Hepatocyte (in vitro differentiated cells): ENCODE measurements around the gene NXPE1. TPM values are rescaled to one million over a fixed set of nuclear protein-coding genes. Genes with fewer than 3 reads are reported as not detected.
A peak's percentile ranks its signal among the peaks of the same experiment; 100 is the strongest.
"Not testable (repeated sequence)": the region's sequence is repeated elsewhere in the genome, so short reads cannot be mapped to it uniquely, and the experiment has no call there.

Experiments
- DNase-seq: peaks from one replicate; pipeline ENCODE4 v3.0.0-alpha.2; 2016; ENCODE audit warnings: low spot score
- H2AFZ ChIP-seq: fragments of 200-600 bp; sonication (generic); 2 replicates; pipeline ENCODE4 v1.6.0; 2016; ENCODE audit warnings: antibody characterized with exemption, mild to moderate bottlenecking
- H3K27ac ChIP-seq: fragments of 200-600 bp; sonication (generic); 2 replicates; pipeline ENCODE4 v1.5.1; 2016; ENCODE audit warnings: mild to moderate bottlenecking
- H3K27me3 ChIP-seq: fragments of 200-600 bp; sonication (generic); 2 replicates; pipeline ENCODE4 v1.6.1; 2016
- H3K36me3 ChIP-seq: fragments of 200-600 bp; sonication (generic); replicated peaks from 2 replicates; pipeline ENCODE4 v1.5.1; 2016; ENCODE audit warnings: low read depth; ENCODE audit not compliant: insufficient read depth
- H3K4me1 ChIP-seq: fragments of 200-600 bp; sonication (generic); 2 replicates; pipeline ENCODE4 v1.5.1; 2016; ENCODE audit warnings: mild to moderate bottlenecking, moderate library complexity; ENCODE audit not compliant: insufficient read depth
- H3K4me2 ChIP-seq: fragments of 200-600 bp; sonication (generic); 2 replicates; pipeline ENCODE4 v1.6.0; 2016
- H3K4me3 ChIP-seq: fragments of 200-600 bp; sonication (generic); 2 replicates; pipeline ENCODE4 v1.5.1; 2016; ENCODE audit warnings: mild to moderate bottlenecking
- H3K79me2 ChIP-seq: fragments of 200-600 bp; sonication (generic); 2 replicates; pipeline ENCODE4 v1.6.0; 2017; ENCODE audit warnings: mild to moderate bottlenecking
- H3K9me2 ChIP-seq: fragments of 200-600 bp; sonication (generic); replicated peaks from 2 replicates; pipeline ENCODE4 v1.6.0; 2017; ENCODE audit warnings: mild to moderate bottlenecking; ENCODE audit not compliant: insufficient read depth
- H3K9me3 ChIP-seq: fragments of 200-600 bp; sonication (generic); 2 replicates; pipeline ENCODE4 v1.5.1; 2016; ENCODE audit warnings: low read depth, mild to moderate bottlenecking
- H4K20me1 ChIP-seq: fragments of 200-600 bp; sonication (generic); 2 replicates; pipeline ENCODE4 v1.6.0; 2016; ENCODE audit warnings: mild to moderate bottlenecking; ENCODE audit not compliant: insufficient read depth, poor library complexity, severe bottlenecking
- EZH2 ChIP-seq: fragments of 200-600 bp; sonication (generic); IDR thresholded peaks from 2 replicates; pipeline ENCODE4 v1.6.1; 2016; ENCODE audit warnings: antibody characterized with exemption, mild to moderate bottlenecking, borderline replicate concordance
- EZH2phosphoT487 ChIP-seq: fragments of 200-600 bp; sonication (generic); IDR thresholded peaks from one replicate; pipeline ENCODE4 v1.6.1; 2018; ENCODE audit warnings: antibody characterized with exemption, mild to moderate bottlenecking, low read depth, moderate library complexity; ENCODE audit not compliant: unreplicated experiment, severe bottlenecking
- WGBS: methylation state at CpG from one replicate; pipeline ENCODE4 v1.1.6; 2016; ENCODE audit warnings: low lambda C conversion rate; ENCODE audit errors: missing lambda C conversion rate; 5-methylcytosine and 5-hydroxymethylcytosine counted together
- polyA plus RNA-seq: library from polyadenylated mRNA; unstranded; fragments of >200 nt; fragmentation: Nextera tagmentation; extraction: Ambion mirVana; gene quantifications from 2 replicates; pipeline ENCODE4 v1.2.1, GENCODE V29; 2016
- total RNA-seq: library from RNA; depleted of rRNA; stranded (reverse); fragments of >200 nt; gene quantifications from 2 replicates; pipeline ENCODE4 v1.2.3, GENCODE V29; 2014
- TF ChIP-seq, protein P1 (sequence below): fragments of 200-600 bp; sonication (generic); IDR thresholded peaks from 2 replicates; pipeline ENCODE4 v1.5.1; 2016; ENCODE audit warnings: antibody characterized with exemption, mild to moderate bottlenecking; ENCODE audit not compliant: poor library complexity

Gene NXPE1
- 0.90 and 3.3 TPM in 2 replicates for total RNA-seq
- 0.61 TPM in 1 of 2 replicates, not detected in the other for polyA plus RNA-seq

DNA sequence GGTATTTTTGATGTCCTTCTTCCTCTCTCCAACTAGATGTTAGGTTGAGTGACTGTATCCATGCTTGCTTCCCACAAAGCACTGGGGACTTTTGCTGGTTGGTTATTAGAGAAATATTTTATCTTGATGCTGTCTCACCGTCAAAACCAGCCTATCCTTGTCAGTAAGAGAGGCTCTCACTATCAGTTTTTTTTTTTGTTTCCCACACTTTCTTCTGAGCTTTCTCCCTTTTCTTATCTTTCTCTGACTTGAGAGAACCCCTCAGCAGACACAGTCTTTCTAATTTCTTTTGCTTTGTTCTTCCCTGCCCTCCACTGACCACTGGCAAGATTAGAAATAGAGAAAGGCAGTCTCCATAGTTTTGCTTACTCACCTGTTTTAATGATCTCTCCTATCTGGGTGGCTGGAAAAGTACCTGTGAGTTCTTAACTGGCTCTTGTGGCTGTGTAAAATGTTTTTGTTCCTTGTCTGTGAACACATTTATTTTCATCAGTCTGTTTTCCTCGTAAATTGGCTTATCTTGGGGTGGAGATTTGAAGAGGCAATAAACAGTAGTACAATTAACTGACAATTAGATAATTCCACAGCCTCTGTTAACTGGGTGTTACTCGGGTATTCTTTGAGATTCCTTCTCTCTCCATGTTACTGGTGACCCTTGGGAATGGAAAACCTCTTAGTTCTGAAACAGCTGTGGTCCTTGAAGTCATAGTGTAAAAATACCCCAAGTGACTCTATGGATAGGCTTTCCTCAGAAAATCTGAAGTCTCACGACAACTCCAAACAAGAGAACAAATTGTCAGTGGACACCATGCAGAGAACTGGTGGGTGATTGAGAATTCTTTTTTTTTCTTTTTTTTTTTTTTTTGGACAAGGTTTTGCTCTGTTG, at the start of gene NXPE1:
TSS of gene NXPE1 (minus strand) at position 457 of the 886 bp plus-strand sequence. CDS start 8,680 bp downstream, outside the sequence.
- Histone ChIP-seq H3K4me2 (no peak within 1 kb of the TSS), H4K20me1 (no peaks in the 10 kb centered on the region), H3K4me1 (peaks cover 10% of the 10 kb centered on the region), H3K9me3 (no peaks in the 10 kb centered on the region), H3K27me3 (no peaks in the 10 kb centered on the region), H3K36me3 (no peaks in the 10 kb centered on the region), H3K4me3 (no peak within 1 kb of the TSS), H3K9me2 (no peaks in the 10 kb centered on the region), H2AFZ (no peak within 1 kb of the TSS), H3K79me2 (no peaks in the 10 kb centered on the region), H3K27ac (peak within 1 kb of the TSS; percentile 29)
- DNase-seq, result peak; percentile 8
- no peak for TF ChIP-seq EZH2phosphoT487
- TF ChIP-seq, protein P1, sequence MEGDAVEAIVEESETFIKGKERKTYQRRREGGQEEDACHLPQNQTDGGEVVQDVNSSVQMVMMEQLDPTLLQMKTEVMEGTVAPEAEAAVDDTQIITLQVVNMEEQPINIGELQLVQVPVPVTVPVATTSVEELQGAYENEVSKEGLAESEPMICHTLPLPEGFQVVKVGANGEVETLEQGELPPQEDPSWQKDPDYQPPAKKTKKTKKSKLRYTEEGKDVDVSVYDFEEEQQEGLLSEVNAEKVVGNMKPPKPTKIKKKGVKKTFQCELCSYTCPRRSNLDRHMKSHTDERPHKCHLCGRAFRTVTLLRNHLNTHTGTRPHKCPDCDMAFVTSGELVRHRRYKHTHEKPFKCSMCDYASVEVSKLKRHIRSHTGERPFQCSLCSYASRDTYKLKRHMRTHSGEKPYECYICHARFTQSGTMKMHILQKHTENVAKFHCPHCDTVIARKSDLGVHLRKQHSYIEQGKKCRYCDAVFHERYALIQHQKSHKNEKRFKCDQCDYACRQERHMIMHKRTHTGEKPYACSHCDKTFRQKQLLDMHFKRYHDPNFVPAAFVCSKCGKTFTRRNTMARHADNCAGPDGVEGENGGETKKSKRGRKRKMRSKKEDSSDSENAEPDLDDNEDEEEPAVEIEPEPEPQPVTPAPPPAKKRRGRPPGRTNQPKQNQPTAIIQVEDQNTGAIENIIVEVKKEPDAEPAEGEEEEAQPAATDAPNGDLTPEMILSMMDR, result no peak
- no peak for TF ChIP-seq EZH2
- WGBS, result 47% methylated on average over 4 of the region's 4 CpGs

DNA sequence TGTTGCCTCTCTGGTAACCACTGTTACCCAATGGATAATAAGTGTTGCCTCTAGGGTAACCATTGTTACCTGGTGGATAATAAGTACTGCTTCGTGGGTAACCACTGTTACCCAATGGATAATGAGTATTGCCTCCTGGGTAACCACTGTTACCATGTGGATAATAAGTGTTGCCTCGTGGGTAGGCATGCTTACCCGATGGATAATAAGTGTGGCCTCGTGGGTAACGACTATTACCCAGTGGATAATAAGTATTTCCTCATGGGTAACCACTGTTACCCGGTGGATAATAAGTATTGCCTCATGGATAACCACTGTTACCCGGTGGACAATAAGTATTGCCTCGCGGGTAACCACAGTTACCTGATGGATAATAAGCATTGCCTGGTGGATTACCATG, 49.7 kb upstream of the NXPE1 start:
- TF ChIP-seq EZH2, result no peak
- no peak for TF ChIP-seq EZH2phosphoT487
- TF ChIP-seq, protein P1, result no peak
- Histone ChIP-seq H4K20me1 (no peaks in the 10 kb centered on the region), H3K9me2 (no peaks in the 10 kb centered on the region), H3K4me2 (no peak overlapping the region), H3K27me3 (no peaks in the 10 kb centered on the region), H3K9me3 (no peaks in the 10 kb centered on the region), H2AFZ (no peak overlapping the region), H3K4me1 (no peaks in the 10 kb centered on the region), H3K4me3 (no peak overlapping the region), H3K27ac (no peak overlapping the region), H3K36me3 (no peaks in the 10 kb centered on the region), H3K79me2 (no peaks in the 10 kb centered on the region)
- 92% methylated on average over 9 of the region's 9 CpGs for WGBS
- DNase-seq, result no peak

DNA sequence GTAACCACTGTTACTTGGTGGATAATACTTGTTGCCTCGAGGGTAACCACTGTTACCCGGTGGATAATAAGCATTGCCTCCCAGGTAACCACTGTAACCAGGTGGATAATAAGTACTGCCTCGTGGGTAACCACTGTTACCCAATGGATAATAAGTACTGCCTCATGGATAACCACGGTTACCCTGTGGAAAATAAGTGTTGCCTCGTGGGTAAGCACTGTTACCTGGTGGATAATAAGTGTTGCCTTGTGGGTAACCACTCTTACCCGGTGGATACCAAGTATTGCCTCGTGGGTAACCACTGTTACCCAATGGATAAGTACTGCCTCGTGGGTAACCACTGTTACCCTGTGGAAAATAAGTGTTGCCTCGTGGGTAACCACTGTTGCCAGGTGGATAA, 48.9 kb upstream of the NXPE1 start:
- not testable (repeated sequence) for H4K20me1 ChIP-seq, H3K4me3 ChIP-seq, H3K27me3 ChIP-seq, H3K9me3 ChIP-seq, H2AFZ ChIP-seq, H3K36me3 ChIP-seq, H3K4me2 ChIP-seq, H3K79me2 ChIP-seq, H3K27ac ChIP-seq, H3K4me1 ChIP-seq, DNase-seq, H3K9me2 ChIP-seq
- WGBS, result 94% methylated on average over 9 of the region's 9 CpGs

DNA sequence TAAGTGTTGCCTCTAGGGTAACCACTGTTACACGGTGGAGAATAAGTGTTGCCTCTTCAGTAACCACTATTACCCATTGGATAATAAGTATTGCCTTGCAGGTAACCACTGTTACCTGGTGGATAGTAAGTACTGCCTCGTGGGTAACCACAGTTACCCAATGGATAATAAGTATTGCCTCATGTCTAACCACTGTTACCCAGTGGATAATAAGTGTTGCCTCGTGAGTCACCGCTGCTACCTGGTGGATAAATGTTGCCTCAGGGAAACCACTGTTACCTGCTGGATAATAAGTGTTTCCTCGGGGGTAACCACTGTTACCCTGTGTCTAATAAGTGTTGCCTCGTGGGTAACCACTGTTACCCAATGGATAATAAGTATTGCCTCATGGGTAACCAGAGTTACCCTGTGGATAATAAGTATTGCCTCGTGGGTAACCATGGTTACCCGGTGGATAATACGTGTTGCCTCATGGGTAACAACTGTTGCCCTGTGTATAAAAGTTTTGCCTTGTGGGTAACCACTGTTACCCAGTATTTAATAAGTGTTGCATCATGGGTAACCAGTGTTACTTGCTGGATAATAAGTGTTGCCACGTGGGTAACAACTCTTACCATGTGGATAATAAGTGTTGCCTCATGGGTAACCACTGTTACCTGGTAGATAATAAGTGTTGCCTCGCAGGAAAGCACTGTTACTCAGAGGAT, 48.2 kb upstream of the NXPE1 start:
- Histone ChIP-seq H3K9me2 (no peaks in the 10 kb centered on the region), H4K20me1 (no peaks in the 10 kb centered on the region), H2AFZ (no peak overlapping the region), H3K4me3 (no peak overlapping the region), H3K9me3 (no peaks in the 10 kb centered on the region), H3K79me2 (no peaks in the 10 kb centered on the region), H3K36me3 (no peaks in the 10 kb centered on the region), H3K27ac (no peak overlapping the region), H3K27me3 (no peaks in the 10 kb centered on the region), H3K4me2 (no peak overlapping the region), H3K4me1 (no peaks in the 10 kb centered on the region)
- no peak for DNase-seq
- TF ChIP-seq EZH2phosphoT487 (no peak), EZH2 (no peak)
- TF ChIP-seq, protein P1, result no peak
- 90% methylated on average over 11 of the region's 11 CpGs for WGBS

DNA sequence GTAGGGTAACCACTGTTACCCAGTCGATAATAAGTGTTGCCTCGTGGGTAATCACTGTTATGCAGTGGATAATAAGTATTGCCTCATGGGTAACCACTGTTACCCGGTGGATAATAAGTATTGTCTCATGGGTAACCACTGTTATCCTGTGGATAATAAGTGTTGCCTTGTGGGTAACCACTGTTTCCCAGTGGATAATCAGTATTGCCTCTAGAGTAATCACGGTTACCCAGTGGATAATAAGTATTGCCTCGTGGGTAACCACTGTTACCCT, 47.1 kb upstream of the NXPE1 start:
- not testable (repeated sequence) for H3K79me2 ChIP-seq, H3K27me3 ChIP-seq, DNase-seq, H3K36me3 ChIP-seq, H3K9me2 ChIP-seq, H3K4me3 ChIP-seq, H3K4me1 ChIP-seq, H3K27ac ChIP-seq, H3K4me2 ChIP-seq, H4K20me1 ChIP-seq, H2AFZ ChIP-seq, H3K9me3 ChIP-seq
- 92% methylated on average over 5 of the region's 5 CpGs for WGBS
